ENCODE data around the gene OR2A5. TPM values are rescaled to one million over a fixed set of nuclear protein-coding genes. Genes with fewer than 3 reads are reported as not detected.

The OR2A5 gene
- total RNA-seq, 4 donors from 2014 or later: not detected

DNA sequence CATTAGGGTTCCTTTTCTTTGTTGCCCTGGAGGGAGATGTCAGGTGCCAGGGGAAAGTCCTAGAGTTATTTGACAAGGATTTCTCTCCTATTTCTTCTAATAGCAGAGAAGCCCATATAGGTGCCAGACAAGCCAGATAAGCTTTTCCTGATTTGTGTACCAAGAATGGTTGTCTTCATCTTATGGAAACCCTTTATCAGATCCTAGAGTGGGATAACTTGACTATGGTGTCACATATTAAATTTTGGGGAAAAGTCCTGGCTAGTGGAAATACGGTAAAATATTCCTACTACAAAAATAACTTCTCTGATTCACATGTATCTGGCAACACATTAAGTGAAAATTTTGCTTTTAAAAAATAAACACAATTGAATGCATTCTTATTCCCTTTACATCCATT is 38.5 kb downstream of the OR2A5 start:
- no peaks in the 10 kb centered on the region for H3K36me3 ChIP-seq
- no peaks in the 10 kb centered on the region for H3K4me1 ChIP-seq
- TF ChIP-seq, protein P1, sequence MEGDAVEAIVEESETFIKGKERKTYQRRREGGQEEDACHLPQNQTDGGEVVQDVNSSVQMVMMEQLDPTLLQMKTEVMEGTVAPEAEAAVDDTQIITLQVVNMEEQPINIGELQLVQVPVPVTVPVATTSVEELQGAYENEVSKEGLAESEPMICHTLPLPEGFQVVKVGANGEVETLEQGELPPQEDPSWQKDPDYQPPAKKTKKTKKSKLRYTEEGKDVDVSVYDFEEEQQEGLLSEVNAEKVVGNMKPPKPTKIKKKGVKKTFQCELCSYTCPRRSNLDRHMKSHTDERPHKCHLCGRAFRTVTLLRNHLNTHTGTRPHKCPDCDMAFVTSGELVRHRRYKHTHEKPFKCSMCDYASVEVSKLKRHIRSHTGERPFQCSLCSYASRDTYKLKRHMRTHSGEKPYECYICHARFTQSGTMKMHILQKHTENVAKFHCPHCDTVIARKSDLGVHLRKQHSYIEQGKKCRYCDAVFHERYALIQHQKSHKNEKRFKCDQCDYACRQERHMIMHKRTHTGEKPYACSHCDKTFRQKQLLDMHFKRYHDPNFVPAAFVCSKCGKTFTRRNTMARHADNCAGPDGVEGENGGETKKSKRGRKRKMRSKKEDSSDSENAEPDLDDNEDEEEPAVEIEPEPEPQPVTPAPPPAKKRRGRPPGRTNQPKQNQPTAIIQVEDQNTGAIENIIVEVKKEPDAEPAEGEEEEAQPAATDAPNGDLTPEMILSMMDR (IDR thresholded peaks at IDR 0.05 in 4 of 5, conservative IDR thresholded peaks at IDR 0.05 in 1 of 5): no peak
- no peak for TF ChIP-seq POLR2A (IDR thresholded peaks at IDR 0.05)
- no peak for DNase-seq
- no peak overlapping the region for H3K27ac ChIP-seq
- no peaks in the 10 kb centered on the region for H3K9me3 ChIP-seq
- in situ Hi-C loops (cut with MboI; ENCODE audit: low sequenced_read_pairs in 4 of 4): no loop called here
- H3K4me3 ChIP-seq: no peak overlapping the region
- no peaks in the 10 kb centered on the region for H3K27me3 ChIP-seq
- ATAC-seq: no peak
- intact Hi-C loops (cut with DNase I; ENCODE audit: low total_unique reads): no loop called here

DNA sequence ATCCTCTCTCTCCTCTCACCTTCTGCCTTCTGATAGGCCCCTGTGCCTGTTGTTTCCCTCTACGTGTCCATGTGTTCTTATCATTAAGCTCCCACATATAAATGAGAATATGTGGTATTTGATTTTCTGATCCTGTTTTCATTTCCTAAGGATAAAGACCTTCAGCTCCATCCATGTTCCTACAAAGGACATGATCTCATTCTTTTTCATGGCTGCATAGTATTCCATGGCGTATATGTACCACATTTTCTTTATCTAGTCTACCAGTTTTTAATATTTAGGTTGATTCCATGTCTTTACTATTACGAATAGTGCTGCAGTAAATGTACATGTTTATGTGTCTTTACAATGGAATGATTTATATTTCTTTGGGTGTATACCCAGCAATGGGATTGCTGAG is 41.9 kb downstream of the OR2A5 start:
- H3K27me3 ChIP-seq: no peaks in the 10 kb centered on the region
- no peaks in the 10 kb centered on the region for H3K9me3 ChIP-seq
- DNase-seq: no peak
- in situ Hi-C loops (cut with MboI; ENCODE audit: low sequenced_read_pairs in 4 of 4) (no loop called here), intact Hi-C loops (cut with DNase I; ENCODE audit: low total_unique reads) (no loop called here)
- no peaks in the 10 kb centered on the region for H3K4me1 ChIP-seq
- no peak for ATAC-seq
- H3K36me3 ChIP-seq: no peaks in the 10 kb centered on the region
- H3K4me3 ChIP-seq: no peak overlapping the region
- no peak overlapping the region for H3K27ac ChIP-seq
- no peak for TF ChIP-seq POLR2A (IDR thresholded peaks at IDR 0.05)
- TF ChIP-seq, protein P1 (IDR thresholded peaks at IDR 0.05 in 4 of 5, conservative IDR thresholded peaks at IDR 0.05 in 1 of 5): no peak

DNA sequence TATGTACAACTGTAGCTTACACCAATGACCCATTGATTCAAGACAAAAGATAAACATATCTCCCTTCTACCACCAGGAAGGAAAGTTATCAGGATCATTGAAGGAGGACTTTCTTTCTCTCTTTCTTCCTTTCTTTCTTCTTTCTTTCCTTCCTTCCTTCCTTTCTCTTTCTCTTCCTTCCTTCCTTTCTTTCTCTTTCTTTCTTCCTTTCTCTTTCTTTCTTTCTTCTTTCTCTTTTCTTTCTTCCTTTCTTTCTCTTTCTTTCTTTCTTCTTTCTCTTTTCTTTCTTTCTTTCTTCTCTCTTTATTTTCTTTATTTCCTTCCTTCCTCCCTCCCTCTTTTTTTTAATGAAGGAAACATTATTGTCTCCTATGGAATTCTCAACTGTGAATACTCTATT is 50.0 kb downstream of the OR2A5 start:
- no peaks in the 10 kb centered on the region for H3K27me3 ChIP-seq
- no peak for TF ChIP-seq POLR2A (IDR thresholded peaks at IDR 0.05)
- TF ChIP-seq, protein P1 (IDR thresholded peaks at IDR 0.05 in 4 of 5, conservative IDR thresholded peaks at IDR 0.05 in 1 of 5): no peak

DNA sequence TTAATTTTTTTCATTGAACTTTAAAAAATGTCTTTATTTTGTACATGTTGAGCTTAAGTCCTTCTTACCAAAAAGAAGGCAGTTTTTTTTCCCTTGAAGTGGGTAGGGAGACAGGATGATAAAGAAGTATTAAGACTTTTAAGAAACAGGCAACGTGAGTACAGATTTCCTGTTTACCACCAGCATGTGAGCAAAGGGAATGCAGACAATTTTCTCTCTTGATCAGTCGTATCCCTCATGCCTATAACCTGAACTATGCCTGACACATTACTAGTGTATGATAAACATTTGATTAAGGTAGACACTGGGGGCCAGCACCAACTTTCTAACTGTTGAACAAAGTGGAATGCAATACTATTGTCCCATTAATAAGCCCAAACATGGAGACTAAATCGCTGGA is 51.9 kb downstream of the OR2A5 start:
- no peak for ATAC-seq
- no peaks in the 10 kb centered on the region for H3K9me3 ChIP-seq
- in situ Hi-C loops (cut with MboI; ENCODE audit: low sequenced_read_pairs in 4 of 4): no loop called here
- TF ChIP-seq, protein P1 (IDR thresholded peaks at IDR 0.05 in 4 of 5, conservative IDR thresholded peaks at IDR 0.05 in 1 of 5): no peak
- no peaks in the 10 kb centered on the region for H3K36me3 ChIP-seq
- intact Hi-C loops (cut with DNase I; ENCODE audit: low total_unique reads): no loop called here
- DNase-seq: no peak
- H3K27me3 ChIP-seq: no peaks in the 10 kb centered on the region
- H3K27ac ChIP-seq: no peak overlapping the region
- no peaks in the 10 kb centered on the region for H3K4me1 ChIP-seq
- no peak overlapping the region for H3K4me3 ChIP-seq

More for the DNA sequence above, 50.0 kb downstream of the OR2A5 start:
- in situ Hi-C loops (cut with MboI; ENCODE audit: low sequenced_read_pairs in 4 of 4): no loop called here
- ATAC-seq: no peak
- no peak for DNase-seq
- H3K27ac ChIP-seq: no peak overlapping the region
- no peaks in the 10 kb centered on the region for H3K9me3 ChIP-seq
- no peaks in the 10 kb centered on the region for H3K36me3 ChIP-seq
- H3K4me1 ChIP-seq: no peaks in the 10 kb centered on the region
- intact Hi-C loops (cut with DNase I; ENCODE audit: low total_unique reads): no loop called here
- no peak overlapping the region for H3K4me3 ChIP-seq

DNA sequence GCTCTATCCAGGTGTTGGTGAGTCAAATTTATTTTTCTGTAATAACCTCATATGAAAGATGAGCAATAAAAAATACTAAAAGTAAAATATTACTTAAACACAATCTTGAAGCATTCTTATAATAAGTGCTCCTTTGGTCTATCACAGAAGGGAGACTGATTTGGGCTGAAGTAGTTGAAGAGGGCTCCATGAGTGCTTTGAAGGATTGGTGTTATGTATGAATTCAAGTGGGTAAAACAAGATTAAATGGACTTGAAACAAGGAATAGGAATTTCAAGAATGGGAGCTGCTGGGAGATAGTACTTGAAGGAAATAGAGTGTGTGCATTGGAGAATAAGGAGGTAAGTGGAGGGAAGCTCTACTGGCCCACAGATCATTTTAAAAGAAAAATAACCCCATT is 53.3 kb downstream of the OR2A5 start:
- H3K4me3 ChIP-seq: no peak overlapping the region
- H3K36me3 ChIP-seq: no peaks in the 10 kb centered on the region
- intact Hi-C loops (cut with DNase I; ENCODE audit: low total_unique reads) (no loop called here), in situ Hi-C loops (cut with MboI; ENCODE audit: low sequenced_read_pairs in 4 of 4) (no loop called here)
- no peaks in the 10 kb centered on the region for H3K27me3 ChIP-seq
- H3K27ac ChIP-seq: no peak overlapping the region
- ATAC-seq (no peak), DNase-seq (no peak)
- no peaks in the 10 kb centered on the region for H3K4me1 ChIP-seq
- H3K9me3 ChIP-seq: no peaks in the 10 kb centered on the region
- TF ChIP-seq, protein P1 (IDR thresholded peaks at IDR 0.05 in 4 of 5, conservative IDR thresholded peaks at IDR 0.05 in 1 of 5): no peak
- no peak for TF ChIP-seq POLR2A (IDR thresholded peaks at IDR 0.05)
